Kidney (tissue), 14 donors: ENCODE data around the gene ZNF311. TPM values are rescaled to one million over a fixed set of nuclear protein-coding genes. Genes with fewer than 3 reads are reported as not detected.

Experiments
- DNase-seq, 5 donors: peaks; one replicate each; pipeline ENCODE4 v3.0.0-alpha.2; 2013 to 2020
- FAIRE-seq: peaks from 2 replicates; lab custom pipeline; 2012; peaks lifted over from hg19 to GRCh38; lab: Jason Lieb, UNC
- H3K27ac ChIP-seq, 2 donors: one replicate each; pipeline ENCODE4 v1.7.0; 2013; ENCODE audit warnings: low read depth in 2 of 2, low read length in 2 of 2, inconsistent platforms in 1 of 2
- H3K27me3 ChIP-seq: one replicate; pipeline ENCODE4 v1.7.1; 2013; ENCODE audit warnings: low read length, inconsistent platforms; ENCODE audit not compliant: control insufficient read depth, insufficient read depth
- H3K36me3 ChIP-seq, 3 donors: one replicate each; pipeline versions ENCODE4 v1.7.0 to v1.7.1; 2013; ENCODE audit warnings: low read length in 3 of 3, control low read depth in 1 of 3, inconsistent platforms in 1 of 3; ENCODE audit not compliant: insufficient read depth in 3 of 3, control insufficient read depth in 2 of 3
- H3K4me1 ChIP-seq, 3 donors: one replicate each; pipeline versions ENCODE4 v1.7.0 to v1.7.1; 2013; ENCODE audit warnings: low read length in 3 of 3, inconsistent platforms in 1 of 3, low read depth in 1 of 3; ENCODE audit not compliant: control insufficient read depth in 2 of 3, insufficient read depth in 2 of 3
- H3K4me3 ChIP-seq, 3 donors: one replicate each; pipeline versions ENCODE4 v1.7.0 to v1.8.1; 2013; ENCODE audit warnings: low read length in 3 of 3, control low read depth in 1 of 3, inconsistent platforms in 1 of 3
- H3K9ac ChIP-seq, 3 donors: one replicate each; pipeline versions ENCODE4 v1.7.0 to v1.7.1; 2013; ENCODE audit warnings: low read length in 3 of 3, control low read depth in 1 of 3, inconsistent platforms in 1 of 3
- H3K9me3 ChIP-seq, 3 donors: one replicate each; pipeline versions ENCODE4 v1.7.0 to v1.7.1; 2013; ENCODE audit warnings: low read length in 3 of 3, control low read depth in 1 of 3, inconsistent platforms in 1 of 3; ENCODE audit not compliant: control insufficient read depth in 2 of 3, insufficient read depth in 1 of 3
- intact Hi-C: fragments of 100-400 bp; cut with DNase I; formaldehyde crosslinking; loops from one replicate; pipeline ENCODE4 v1.11.1; 2022
- polyA plus RNA-seq: library from polyadenylated mRNA; stranded (reverse); fragments of 350-450 nt; fragmentation: Illumina TruSeq; extraction: RNeasy Lipid Tissue Mini Kit (QIAGEN cat#74804); gene quantifications from one replicate; pipeline ENCODE4 v1.2.3, GENCODE V29; 2014; ENCODE audit warnings: low read depth, low replicate concordance; ENCODE audit not compliant: insufficient read depth
- total RNA-seq: library from RNA; stranded (reverse); fragmentation: NEBNext Ultra II Directional; extraction: Animal tissue kit (Norgen Biotek cat#: 25700); gene quantifications from one replicate; pipeline ENCODE4 v1.2.1, GENCODE V29; 2021
- TF ChIP-seq, protein P1 (sequence below): IDR thresholded peaks from 3 replicates; pipeline ENCODE4 v1.5.1; 2012; ENCODE audit warnings: mild to moderate bottlenecking, moderate library complexity, borderline replicate concordance; ENCODE audit not compliant: insufficient read depth; ENCODE audit errors: extremely low read depth
- donor health status: control.
- donor health status: control.
- donor health status: control.
- donor health status: control.
- donor health status: control.
- donor health status: DM: yes; HTN: yes; CAD: no.
- donor health status: Normal renal cell carcinoma (clear cell type).

ZNF311 gene
- total and polyA plus RNA-seq, 2 donors from 2014 or later, result 0.77 to 1.6 TPM

DNA sequence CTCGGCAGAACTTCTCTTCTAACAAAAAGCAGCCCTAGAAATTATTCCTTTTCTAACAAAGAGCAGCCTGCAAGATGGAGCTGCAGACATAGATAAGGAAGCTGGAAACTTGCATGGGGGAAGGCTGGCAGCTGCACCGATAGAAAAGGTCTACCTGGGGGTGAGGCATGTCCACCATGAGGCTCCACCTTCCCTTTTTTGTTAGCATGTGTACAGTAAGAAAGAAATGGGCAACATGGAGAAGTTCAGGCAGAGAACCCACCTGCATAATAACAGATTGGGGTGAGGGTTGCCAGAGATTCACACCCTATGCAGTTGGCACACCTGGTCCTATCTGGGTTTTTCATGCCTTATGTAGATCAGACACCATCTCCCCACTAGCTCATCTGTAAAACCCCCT is 25.4 kb downstream of the ZNF311 start:
- no peak overlapping the region for H3K4me3 ChIP-seq
- TF ChIP-seq, protein P1, sequence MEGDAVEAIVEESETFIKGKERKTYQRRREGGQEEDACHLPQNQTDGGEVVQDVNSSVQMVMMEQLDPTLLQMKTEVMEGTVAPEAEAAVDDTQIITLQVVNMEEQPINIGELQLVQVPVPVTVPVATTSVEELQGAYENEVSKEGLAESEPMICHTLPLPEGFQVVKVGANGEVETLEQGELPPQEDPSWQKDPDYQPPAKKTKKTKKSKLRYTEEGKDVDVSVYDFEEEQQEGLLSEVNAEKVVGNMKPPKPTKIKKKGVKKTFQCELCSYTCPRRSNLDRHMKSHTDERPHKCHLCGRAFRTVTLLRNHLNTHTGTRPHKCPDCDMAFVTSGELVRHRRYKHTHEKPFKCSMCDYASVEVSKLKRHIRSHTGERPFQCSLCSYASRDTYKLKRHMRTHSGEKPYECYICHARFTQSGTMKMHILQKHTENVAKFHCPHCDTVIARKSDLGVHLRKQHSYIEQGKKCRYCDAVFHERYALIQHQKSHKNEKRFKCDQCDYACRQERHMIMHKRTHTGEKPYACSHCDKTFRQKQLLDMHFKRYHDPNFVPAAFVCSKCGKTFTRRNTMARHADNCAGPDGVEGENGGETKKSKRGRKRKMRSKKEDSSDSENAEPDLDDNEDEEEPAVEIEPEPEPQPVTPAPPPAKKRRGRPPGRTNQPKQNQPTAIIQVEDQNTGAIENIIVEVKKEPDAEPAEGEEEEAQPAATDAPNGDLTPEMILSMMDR, result no peak
- FAIRE-seq (no peak), DNase-seq (no peak)
- intact Hi-C loops, result no loop called here
- no peak overlapping the region for H3K27ac ChIP-seq
- H3K36me3 ChIP-seq, result no peaks in the 10 kb centered on the region
- peaks cover 12% of the 10 kb centered on the region for H3K27me3 ChIP-seq
- no peaks in the 10 kb centered on the region for H3K4me1 ChIP-seq
- H3K9me3 ChIP-seq, result no peaks in the 10 kb centered on the region
- H3K9ac ChIP-seq, result no peak overlapping the region

DNA sequence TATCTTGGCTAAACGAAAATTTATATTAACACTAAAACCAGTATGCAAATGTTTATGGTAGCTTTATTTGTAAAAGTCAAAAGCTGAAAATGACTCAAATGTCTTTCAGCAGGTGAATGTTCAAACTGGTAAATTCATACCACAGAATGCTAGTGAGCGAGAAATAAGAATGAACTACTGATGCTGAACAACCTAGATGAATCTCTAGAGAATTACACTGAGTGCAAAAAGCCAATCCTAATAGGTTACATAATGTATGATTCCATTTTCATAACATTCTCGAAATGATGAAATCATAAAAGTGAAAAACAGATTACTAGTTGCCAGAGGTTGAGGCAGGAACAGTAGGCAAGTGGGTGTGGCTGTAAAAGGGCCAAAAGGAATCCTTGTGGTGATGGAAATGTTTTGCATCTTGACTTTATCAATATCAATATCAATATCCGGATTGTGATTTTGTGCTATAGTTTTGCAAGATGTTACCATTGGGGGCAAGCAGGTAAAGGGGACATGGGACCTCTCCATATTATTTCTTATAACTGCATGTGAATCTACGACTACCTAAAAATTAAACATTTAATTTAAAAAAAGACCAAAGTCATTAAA is 26.1 kb downstream of the ZNF311 start:
- FAIRE-seq (no peak), DNase-seq (no peak)
- no peaks in the 10 kb centered on the region for H3K4me1 ChIP-seq
- no peaks in the 10 kb centered on the region for H3K36me3 ChIP-seq
- no peak overlapping the region for H3K9ac ChIP-seq
- TF ChIP-seq, protein P1, result no peak
- no peak overlapping the region for H3K4me3 ChIP-seq
- intact Hi-C loops, result no loop called here
- H3K9me3 ChIP-seq, result no peaks in the 10 kb centered on the region
- no peak overlapping the region for H3K27ac ChIP-seq
- peaks cover 12% of the 10 kb centered on the region for H3K27me3 ChIP-seq

DNA sequence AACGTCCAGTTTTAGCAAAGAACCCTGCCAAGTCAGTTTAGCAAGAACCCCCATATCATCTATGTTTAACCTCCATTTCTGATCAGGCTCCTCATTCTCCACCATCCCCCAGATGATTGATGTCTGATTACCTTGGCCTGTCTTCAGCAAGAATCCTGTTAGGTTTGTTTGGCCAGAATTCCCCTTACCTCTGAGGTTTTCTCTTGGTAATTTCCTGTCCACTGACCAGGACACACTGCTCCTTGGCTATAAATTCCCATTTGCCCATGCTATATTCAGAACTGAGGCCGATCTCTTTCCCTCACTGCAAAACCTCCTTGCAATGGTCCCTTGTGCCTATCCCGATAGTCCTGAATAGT is 27.0 kb downstream of the ZNF311 start:
- Histone ChIP-seq H3K27ac (no peak overlapping the region), H3K27me3 (peaks cover 12% of the 10 kb centered on the region), H3K9me3 (no peaks in the 10 kb centered on the region), H3K36me3 (no peaks in the 10 kb centered on the region), H3K9ac (no peak overlapping the region), H3K4me3 (no peak overlapping the region), H3K4me1 (no peaks in the 10 kb centered on the region)
- TF ChIP-seq, protein P1, result no peak
- FAIRE-seq (no peak), DNase-seq (no peak)
- intact Hi-C loops, result no loop called here
